ENCODE measurements around the gene GOLGB1. TPM values are rescaled to one million over a fixed set of nuclear protein-coding genes. Genes with fewer than 3 reads are reported as not detected.

Gene GOLGB1
- polyA plus RNA-seq, 1 donor from 2014 or later = 30.2 TPM

- no peaks in the 10 kb centered on the region for H4K20me1 ChIP-seq (ENCODE audit: insufficient read depth)
Measured at GRCh38 chr3:121739902-121740301, 9.6 kb downstream of the GOLGB1 start.

GRCh38 chr3:121737644-121738043 lies 11.9 kb downstream of the GOLGB1 start:
- peaks cover 63% of the 10 kb centered on the region for H3K79me2 ChIP-seq (replicated peaks; ENCODE audit: insufficient read depth, low read length)
- H3K9me3 ChIP-seq (ENCODE audit: low read length) = no peaks in the 10 kb centered on the region
- no peak overlapping the region for H3K4me3 ChIP-seq (ENCODE audit: low read length)
- no peaks in the 10 kb centered on the region for H3F3A ChIP-seq (ENCODE audit: insufficient read depth, low read length, poor library complexity, severe bottlenecking)
- H4K20me1 ChIP-seq (ENCODE audit: insufficient read depth) = no peaks in the 10 kb centered on the region
- no peak overlapping the region for H2AFZ ChIP-seq (ENCODE audit: low read depth, low read length)
- TF ChIP-seq MXI1 (conservative IDR thresholded peaks at IDR 0.05; ENCODE audit: poor library complexity, severe bottlenecking) (no peak), EP300 (conservative IDR thresholded peaks at IDR 0.05; ENCODE audit: poor library complexity, severe bottlenecking) (no peak), SMC3 (conservative IDR thresholded peaks at IDR 0.05; ENCODE audit: poor library complexity) (no peak)
- H3K9me2 ChIP-seq (ENCODE audit: insufficient read depth, low read length) = no peaks in the 10 kb centered on the region
- H3K27ac ChIP-seq (ENCODE audit: low read length) = no peak overlapping the region
- H3K9ac ChIP-seq (ENCODE audit: low read length) = no peak overlapping the region
- H3K27me3 ChIP-seq (ENCODE audit: insufficient read depth, low read depth, low read length) = no peaks in the 10 kb centered on the region
- H3K36me3 ChIP-seq (ENCODE audit: insufficient read depth, low read length) = no peaks in the 10 kb centered on the region
- H3K4me2 ChIP-seq (ENCODE audit: low read length) = no peak overlapping the region

More at GRCh38 chr3:121739902-121740301, 9.6 kb downstream of the GOLGB1 start:
- no peaks in the 10 kb centered on the region for H3K9me2 ChIP-seq (ENCODE audit: insufficient read depth, low read length)
- no peak overlapping the region for H3K4me3 ChIP-seq (ENCODE audit: low read length)
- H3K79me2 ChIP-seq (replicated peaks; ENCODE audit: insufficient read depth, low read length) = peaks cover 73% of the 10 kb centered on the region
- no peak overlapping the region for H3K27ac ChIP-seq (ENCODE audit: low read length)
- no peak overlapping the region for H2AFZ ChIP-seq (ENCODE audit: low read depth, low read length)
- no peaks in the 10 kb centered on the region for H3F3A ChIP-seq (ENCODE audit: insufficient read depth, low read length, poor library complexity, severe bottlenecking)
- H3K9me3 ChIP-seq (ENCODE audit: low read length) = no peaks in the 10 kb centered on the region
- H3K27me3 ChIP-seq (ENCODE audit: insufficient read depth, low read depth, low read length) = no peaks in the 10 kb centered on the region
- TF ChIP-seq EZH2 (IDR thresholded peaks at IDR 0.05; ENCODE audit: borderline replicate concordance, insufficient read depth, low read length, poor library complexity, severe bottlenecking) (no peak), REST (IDR thresholded peaks at IDR 0.05; ENCODE audit: borderline replicate concordance) (no peak)
- H3K9ac ChIP-seq (ENCODE audit: low read length) = no peak overlapping the region
- H3K4me2 ChIP-seq (ENCODE audit: low read length) = no peak overlapping the region
- H3K36me3 ChIP-seq (ENCODE audit: insufficient read depth, low read length) = no peaks in the 10 kb centered on the region

GRCh38 chr3:121736112-121736511 lies 13.4 kb downstream of the GOLGB1 start:
- no peaks in the 10 kb centered on the region for H3K9me3 ChIP-seq (ENCODE audit: low read length)
- H2AFZ ChIP-seq (ENCODE audit: low read depth, low read length) = no peak overlapping the region
- no peaks in the 10 kb centered on the region for H4K20me1 ChIP-seq (ENCODE audit: insufficient read depth)
- H3K4me3 ChIP-seq (ENCODE audit: low read length) = no peak overlapping the region
- TF ChIP-seq POLR2AphosphoS5 (IDR thresholded peaks at IDR 0.05) (no peak), EZH2 (IDR thresholded peaks at IDR 0.05; ENCODE audit: borderline replicate concordance, insufficient read depth, low read length, poor library complexity, severe bottlenecking) (no peak), SMC3 (conservative IDR thresholded peaks at IDR 0.05; ENCODE audit: poor library complexity) (no peak), EP300 (conservative IDR thresholded peaks at IDR 0.05; ENCODE audit: poor library complexity, severe bottlenecking) (no peak), REST (IDR thresholded peaks at IDR 0.05; ENCODE audit: borderline replicate concordance) (no peak), TAF1 (IDR thresholded peaks at IDR 0.05; ENCODE audit: low read depth) (no peak), MXI1 (conservative IDR thresholded peaks at IDR 0.05; ENCODE audit: poor library complexity, severe bottlenecking) (no peak), CTCF (IDR thresholded peaks at IDR 0.05; ENCODE audit: poor library complexity, severe bottlenecking) (no peak), RAD21 (conservative IDR thresholded peaks at IDR 0.05) (no peak)
- H3K9me2 ChIP-seq (ENCODE audit: insufficient read depth, low read length) = no peaks in the 10 kb centered on the region
- no peak overlapping the region for H3K9ac ChIP-seq (ENCODE audit: low read length)
- no peaks in the 10 kb centered on the region for H3K27me3 ChIP-seq (ENCODE audit: insufficient read depth, low read depth, low read length)
- no peak overlapping the region for H3K27ac ChIP-seq (ENCODE audit: low read length)
- no peaks in the 10 kb centered on the region for H3K36me3 ChIP-seq (ENCODE audit: insufficient read depth, low read length)
- peaks cover 70% of the 10 kb centered on the region for H3K79me2 ChIP-seq (replicated peaks; ENCODE audit: insufficient read depth, low read length)
- no peaks in the 10 kb centered on the region for H3F3A ChIP-seq (ENCODE audit: insufficient read depth, low read length, poor library complexity, severe bottlenecking)
- no peak overlapping the region for H3K4me2 ChIP-seq (ENCODE audit: low read length)
